Measurements from ENCODE around the gene GOSR2.
"Not testable (repeated sequence)": the region's sequence is repeated elsewhere in the genome, so short reads cannot be mapped to it uniquely, and the experiment has no call there.

Gene GOSR2

GRCh38 chr17:46952115-46952514 lies 29.2 kb downstream of the GOSR2 start:
- no peak for DNase-seq (ENCODE audit: low read depth)
- H3K4me3 ChIP-seq (ENCODE audit: control insufficient read depth, low read depth, low read length) = no peak overlapping the region
- no peak for TF ChIP-seq CTCF (conservative IDR thresholded peaks at IDR 0.05; ENCODE audit: control insufficient read depth, insufficient read depth, low read depth, low read length)

GRCh38 chr17:46953191-46953590 lies 30.2 kb downstream of the GOSR2 start:
- DNase-seq (ENCODE audit: low read depth) = not testable (repeated sequence)

GRCh38 chr17:46958041-46958591 lies 35.2 kb downstream of the GOSR2 start:
- no peak overlapping the region for H3K4me3 ChIP-seq (ENCODE audit: control insufficient read depth, low read depth, low read length)
- TF ChIP-seq CTCF (conservative IDR thresholded peaks at IDR 0.05; ENCODE audit: control insufficient read depth, insufficient read depth, low read depth, low read length) = no peak
- DNase-seq (ENCODE audit: low read depth) = no peak

More at GRCh38 chr17:46953191-46953590, 30.2 kb downstream of the GOSR2 start:
- not testable (repeated sequence) for H3K4me3 ChIP-seq (ENCODE audit: control insufficient read depth, low read depth, low read length)

GRCh38 chr17:46960152-46960551 lies 37.2 kb downstream of the GOSR2 start:
- no peak overlapping the region for H3K4me3 ChIP-seq (ENCODE audit: control insufficient read depth, low read depth, low read length)
- DNase-seq (ENCODE audit: low read depth) = no peak
- no peak for TF ChIP-seq CTCF (conservative IDR thresholded peaks at IDR 0.05; ENCODE audit: control insufficient read depth, insufficient read depth, low read depth, low read length)

- TF ChIP-seq CTCF (conservative IDR thresholded peaks at IDR 0.05; ENCODE audit: control insufficient read depth, insufficient read depth, low read depth, low read length) = no peak
- H3K4me3 ChIP-seq (ENCODE audit: control insufficient read depth, low read depth, low read length) = no peak overlapping the region
- peak; percentile 57 for DNase-seq (ENCODE audit: low read depth)
Observed at GRCh38 chr17:46962374-46962790, 39.4 kb downstream of the GOSR2 start.

- DNase-seq (ENCODE audit: low read depth) = no peak
- TF ChIP-seq CTCF (conservative IDR thresholded peaks at IDR 0.05; ENCODE audit: control insufficient read depth, insufficient read depth, low read depth, low read length) = no peak
Observed at GRCh38 chr17:46963571-46963970, 40.6 kb downstream of the GOSR2 start.

GRCh38 chr17:46964315-46965265 lies 41.6 kb downstream of the GOSR2 start:
- H3K4me3 ChIP-seq (ENCODE audit: control insufficient read depth, low read depth, low read length) = no peak overlapping the region
- DNase-seq (ENCODE audit: low read depth) = peak; percentile 28
- TF ChIP-seq CTCF (conservative IDR thresholded peaks at IDR 0.05; ENCODE audit: control insufficient read depth, insufficient read depth, low read depth, low read length) = no peak

More at GRCh38 chr17:46963571-46963970, 40.6 kb downstream of the GOSR2 start:
- H3K4me3 ChIP-seq (ENCODE audit: control insufficient read depth, low read depth, low read length) = no peak overlapping the region
